Measurements from ENCODE around the gene RAB31. TPM values are rescaled to one million over a fixed set of nuclear protein-coding genes. Genes with fewer than 3 reads are reported as not detected.

Gene RAB31, protein sequence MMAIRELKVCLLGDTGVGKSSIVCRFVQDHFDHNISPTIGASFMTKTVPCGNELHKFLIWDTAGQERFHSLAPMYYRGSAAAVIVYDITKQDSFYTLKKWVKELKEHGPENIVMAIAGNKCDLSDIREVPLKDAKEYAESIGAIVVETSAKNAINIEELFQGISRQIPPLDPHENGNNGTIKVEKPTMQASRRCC
- total RNA-seq (1 to 10 TPM; 1.8 TPM), polyA plus RNA-seq (1 to 10 TPM in 1 of 2 donors, under 1 TPM in 1; 0.07 to 1.0 TPM)

DNA sequence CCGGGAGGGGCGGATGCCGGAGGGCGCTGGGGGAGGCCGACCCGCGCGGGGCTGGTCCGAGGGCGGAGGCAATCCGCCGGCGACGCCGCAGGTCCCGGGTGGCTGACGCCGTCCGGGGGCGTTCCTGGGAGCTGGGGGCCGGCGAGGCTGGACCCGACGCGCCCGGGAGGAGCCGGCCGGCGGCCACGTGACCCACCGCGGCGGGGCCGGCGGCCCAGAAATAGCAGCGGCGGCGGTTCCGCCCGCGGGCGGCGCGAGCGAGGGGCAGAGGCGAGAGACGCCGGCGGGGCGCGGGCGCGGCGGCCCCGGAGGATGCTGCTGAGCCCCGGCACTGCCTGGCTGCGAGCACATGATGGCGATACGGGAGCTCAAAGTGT is at the start of gene RAB31:
Gene RAB31, plus strand, starts transcription at position 245 of the 377 bp plus-strand sequence. Its CDS starts 105 bp downstream, at position 350.
- Histone ChIP-seq H3K9me3 (ENCODE audit: control insufficient read depth in 1 of 2, low read length in 2 of 2) (no peaks in the 10 kb centered on the region), H3K27ac (ENCODE audit: low read depth, low read length) (no peak within 1 kb of the TSS), H3K4me1 (ENCODE audit: insufficient read depth, low read length) (peaks cover 10% of the 10 kb centered on the region), H3K27me3 (ENCODE audit: insufficient read depth, low read length) (peaks cover 9% of the 10 kb centered on the region), H3K4me3 (ENCODE audit: low read length in 2 of 2) (no peak within 1 kb of the TSS), H3K36me3 (ENCODE audit: insufficient read depth, low read length) (no peaks in the 10 kb centered on the region)
- Mint-ChIP-seq H3K4me1 (peaks cover 17 to 33% (median 24%) of the 10 kb centered on the region in 4 donors), H3K36me3 (no peaks in the 10 kb centered on the region), H3K9me3 (peaks cover 0 to 3% (median 0%) of the 10 kb centered on the region in 8 donors), H3K27ac (no peak within 1 kb of the TSS), H3K27me3 (peaks cover 56 to 60% of the 10 kb centered on the region in 2 donors), H3K4me3 (peak within 1 kb of the TSS; percentile 65 to 84 (median 77))
- intact Hi-C loops (cut with micrococcal nuclease), result no loop called here
- no peak for DNase-seq
- ChIA-PET CTCF (ENCODE audit: partially characterized antibody) (no interaction called here), POLR2A (ENCODE audit: partially characterized antibody) (no interaction called here)

DNA sequence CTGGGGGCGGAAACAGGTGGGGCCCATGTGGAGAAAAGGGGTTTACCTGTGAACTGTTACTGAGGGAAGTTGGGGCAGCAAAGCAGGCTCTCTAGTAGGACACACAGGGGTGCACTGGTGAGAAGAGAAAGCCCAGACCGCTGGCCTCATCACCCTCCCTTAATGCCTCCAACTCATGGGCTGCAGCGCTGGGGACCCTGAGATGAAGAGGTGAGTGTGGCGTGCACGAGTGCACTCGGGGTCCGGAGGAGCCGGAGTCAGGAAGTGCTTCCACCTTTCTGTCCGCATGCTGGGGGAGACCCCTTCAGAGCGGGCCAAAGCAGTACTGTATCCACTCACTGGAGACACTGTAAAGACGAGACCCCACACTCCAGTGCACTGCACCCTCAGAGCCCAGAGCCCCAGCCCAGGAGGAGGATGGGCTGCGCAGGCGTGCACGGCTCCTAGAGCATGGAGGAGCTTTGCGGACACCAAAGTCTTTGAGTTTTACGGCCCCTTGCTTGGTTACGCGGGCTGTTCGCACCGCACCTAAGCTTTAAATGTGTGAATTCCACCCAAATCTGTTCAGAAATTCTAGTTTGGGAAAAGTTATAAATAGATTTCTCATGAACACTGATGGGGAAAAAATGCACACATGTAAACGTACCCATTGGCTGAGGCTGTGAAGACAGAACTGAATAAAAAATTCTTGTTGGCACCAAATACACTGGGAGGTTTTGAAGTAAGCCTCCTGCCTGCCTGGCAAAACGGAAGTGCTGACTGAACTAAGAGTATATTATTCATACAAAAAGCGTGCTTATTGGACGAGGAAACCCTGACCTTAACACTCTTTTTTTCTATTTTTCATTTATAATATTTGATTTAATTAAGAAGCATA is 48.4 kb upstream of the RAB31 start:
- Histone ChIP-seq H3K4me3 (ENCODE audit: low read length in 2 of 2) (no peak overlapping the region), H3K9me3 (ENCODE audit: control insufficient read depth in 1 of 2, low read length in 2 of 2) (no peaks in the 10 kb centered on the region), H3K27ac (ENCODE audit: low read depth, low read length) (no peak overlapping the region), H3K36me3 (ENCODE audit: insufficient read depth, low read length) (no peaks in the 10 kb centered on the region), H3K27me3 (ENCODE audit: insufficient read depth, low read length) (peaks cover under 1% of the 10 kb centered on the region), H3K4me1 (ENCODE audit: insufficient read depth, low read length) (no peaks in the 10 kb centered on the region)
- CTCF ChIA-PET (ENCODE audit: partially characterized antibody), result interaction anchor here (1.8 kb wide), 1 partner anchor 48 kb away, joined by 13 read pairs; no protein-coding TSS in a partner anchor
- no peak for DNase-seq
- Mint-ChIP-seq H3K4me1 (no peaks in the 10 kb centered on the region), H3K27ac (no peak overlapping the region), H3K9me3 (no peaks in the 10 kb centered on the region), H3K27me3 (peaks cover 0 to 4% of the 10 kb centered on the region in 2 donors), H3K36me3 (no peaks in the 10 kb centered on the region), H3K4me3 (no peak overlapping the region)
- intact Hi-C loops (cut with micrococcal nuclease), result loop anchor here (5.0 kb wide), 1 partner anchor 42 kb away; no protein-coding TSS in a partner anchor
- POLR2A ChIA-PET (ENCODE audit: partially characterized antibody), result no interaction called here

DNA sequence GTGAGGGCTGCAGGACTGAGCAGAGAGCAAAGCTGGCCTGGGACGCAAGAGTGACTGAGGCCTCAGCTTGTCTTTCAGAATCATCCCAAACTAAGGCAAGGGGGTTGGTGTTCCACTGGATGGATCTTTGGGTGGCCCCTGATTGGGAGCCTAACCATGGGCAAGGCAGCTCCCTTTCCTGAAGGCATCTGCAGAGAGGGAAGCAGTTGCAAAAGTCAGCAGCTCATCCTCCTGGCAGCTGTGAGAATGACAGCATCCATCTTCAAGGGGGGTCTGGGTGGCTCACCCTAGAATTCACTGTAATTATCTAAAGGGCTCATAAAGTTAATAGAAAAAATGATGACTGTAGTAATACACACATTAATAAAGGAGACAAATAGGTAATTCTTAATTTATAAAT is 46.5 kb upstream of the RAB31 start:
- no peaks in the 10 kb centered on the region for H3K36me3 Mint-ChIP-seq
- H3K4me3 ChIP-seq (ENCODE audit: low read length in 2 of 2), result no peak overlapping the region
- no peak overlapping the region for H3K27ac Mint-ChIP-seq
- no peaks in the 10 kb centered on the region for H3K4me1 Mint-ChIP-seq
- H3K9me3 Mint-ChIP-seq, result no peaks in the 10 kb centered on the region
- no peaks in the 10 kb centered on the region for H3K4me1 ChIP-seq (ENCODE audit: insufficient read depth, low read length)
- H3K27me3 ChIP-seq (ENCODE audit: insufficient read depth, low read length), result no peaks in the 10 kb centered on the region
- H3K36me3 ChIP-seq (ENCODE audit: insufficient read depth, low read length), result no peaks in the 10 kb centered on the region
- ChIA-PET CTCF (ENCODE audit: partially characterized antibody) (interaction anchor here (1.8 kb wide), 1 partner anchor 50 kb away, joined by 13 read pairs; no protein-coding TSS in a partner anchor), POLR2A (ENCODE audit: partially characterized antibody) (no interaction called here)
- no peak overlapping the region for H3K4me3 Mint-ChIP-seq
- H3K27me3 Mint-ChIP-seq, result peaks cover 0 to 4% of the 10 kb centered on the region in 2 donors
- H3K9me3 ChIP-seq (ENCODE audit: control insufficient read depth in 1 of 2, low read length in 2 of 2), result no peaks in the 10 kb centered on the region
- intact Hi-C loops (cut with micrococcal nuclease), result loop anchor here (5.0 kb wide), 1 partner anchor 44 kb away; no protein-coding TSS in a partner anchor
- no peak for DNase-seq
- H3K27ac ChIP-seq (ENCODE audit: low read depth, low read length), result no peak overlapping the region

DNA sequence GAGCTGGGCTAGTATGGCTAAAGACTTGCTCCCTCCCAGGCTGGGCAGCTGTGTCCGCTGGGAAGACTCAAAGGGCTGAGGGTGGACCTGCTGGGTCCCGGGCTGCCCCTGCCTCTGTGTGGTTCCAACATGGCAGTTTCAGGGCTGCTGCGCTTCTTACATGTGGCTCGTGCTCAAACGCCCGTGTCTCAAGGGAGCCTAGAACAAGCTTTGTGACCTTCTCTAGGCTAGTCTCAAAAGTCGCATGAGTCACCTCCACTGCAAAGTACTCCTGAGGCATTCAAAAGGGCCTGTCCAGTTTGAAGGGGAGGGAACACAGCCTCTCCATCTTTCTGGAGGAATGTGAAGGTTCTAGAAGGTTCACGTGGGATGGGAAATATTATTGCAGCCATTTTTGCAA is 44.7 kb upstream of the RAB31 start:
- Histone ChIP-seq H3K4me1 (ENCODE audit: insufficient read depth, low read length) (no peaks in the 10 kb centered on the region), H3K9me3 (ENCODE audit: control insufficient read depth in 1 of 2, low read length in 2 of 2) (no peaks in the 10 kb centered on the region), H3K36me3 (ENCODE audit: insufficient read depth, low read length) (no peaks in the 10 kb centered on the region), H3K27me3 (ENCODE audit: insufficient read depth, low read length) (no peaks in the 10 kb centered on the region), H3K4me3 (ENCODE audit: low read length in 2 of 2) (no peak overlapping the region), H3K27ac (ENCODE audit: low read depth, low read length) (no peak overlapping the region)
- Mint-ChIP-seq H3K4me3 (no peak overlapping the region), H3K36me3 (no peaks in the 10 kb centered on the region), H3K27me3 (peaks cover 0 to 4% of the 10 kb centered on the region in 2 donors), H3K4me1 (no peaks in the 10 kb centered on the region), H3K27ac (no peak overlapping the region), H3K9me3 (no peaks in the 10 kb centered on the region)
- intact Hi-C loops (cut with micrococcal nuclease), result loop anchor here (5.0 kb wide), 1 partner anchor 46 kb away; no protein-coding TSS in a partner anchor
- POLR2A ChIA-PET (ENCODE audit: partially characterized antibody), result no interaction called here
- CTCF ChIA-PET (ENCODE audit: partially characterized antibody), result no interaction called here
- no peak for DNase-seq

DNA sequence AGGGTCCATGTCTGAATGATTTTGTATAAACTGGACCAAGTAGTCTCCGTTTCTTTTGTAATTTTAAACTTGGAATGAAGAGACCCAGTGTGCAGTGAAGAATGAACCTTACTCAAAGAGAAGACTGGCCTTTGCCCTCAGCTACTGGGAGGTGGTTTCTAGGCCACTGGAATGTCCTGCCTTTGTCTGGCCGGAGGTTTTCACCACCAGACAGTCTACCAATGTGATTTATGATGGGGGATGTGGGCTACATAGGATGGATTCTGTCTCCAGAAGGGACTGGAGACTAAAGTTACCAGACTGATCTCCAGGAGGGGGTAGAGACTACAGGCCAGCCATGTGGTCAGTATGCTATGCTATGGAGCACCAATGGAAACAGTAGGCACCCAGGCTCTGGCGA is 42.8 kb upstream of the RAB31 start:
- POLR2A ChIA-PET (ENCODE audit: partially characterized antibody), result no interaction called here
- H3K36me3 Mint-ChIP-seq, result no peaks in the 10 kb centered on the region
- H3K4me3 Mint-ChIP-seq, result no peak overlapping the region
- no peaks in the 10 kb centered on the region for H3K4me1 Mint-ChIP-seq
- no peak overlapping the region for H3K27ac ChIP-seq (ENCODE audit: low read depth, low read length)
- intact Hi-C loops (cut with micrococcal nuclease), result no loop called here
- no peak overlapping the region for H3K27ac Mint-ChIP-seq
- no peaks in the 10 kb centered on the region for H3K9me3 ChIP-seq (ENCODE audit: control insufficient read depth in 1 of 2, low read length in 2 of 2)
- DNase-seq, result no peak
- no peak overlapping the region for H3K4me3 ChIP-seq (ENCODE audit: low read length in 2 of 2)
- H3K4me1 ChIP-seq (ENCODE audit: insufficient read depth, low read length), result no peaks in the 10 kb centered on the region
- H3K36me3 ChIP-seq (ENCODE audit: insufficient read depth, low read length), result no peaks in the 10 kb centered on the region
- CTCF ChIA-PET (ENCODE audit: partially characterized antibody), result no interaction called here
- no peaks in the 10 kb centered on the region for H3K9me3 Mint-ChIP-seq
- peaks cover 0 to 3% of the 10 kb centered on the region in 2 donors for H3K27me3 Mint-ChIP-seq
- no peaks in the 10 kb centered on the region for H3K27me3 ChIP-seq (ENCODE audit: insufficient read depth, low read length)

DNA sequence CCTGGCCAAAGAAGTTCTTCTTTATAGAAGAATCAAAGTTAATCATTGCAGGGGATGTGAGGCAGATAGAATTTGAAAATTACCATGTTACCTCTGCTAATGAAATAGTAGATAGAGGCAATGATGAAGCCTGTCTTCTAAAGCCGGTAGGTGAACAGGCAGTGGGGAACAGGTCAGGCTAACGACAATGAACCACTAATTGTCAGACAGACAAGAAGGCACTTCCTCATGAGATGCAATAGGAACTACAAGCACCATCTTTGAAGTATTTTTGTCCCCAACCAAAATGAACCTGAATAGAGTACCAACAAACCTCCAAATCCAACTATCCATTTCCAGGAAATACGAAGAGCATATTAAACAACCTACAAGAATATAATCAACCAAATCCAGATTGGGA is 41.6 kb upstream of the RAB31 start:
- Histone ChIP-seq H3K4me3 (ENCODE audit: low read length in 2 of 2) (no peak overlapping the region), H3K27ac (ENCODE audit: low read depth, low read length) (no peak overlapping the region), H3K27me3 (ENCODE audit: insufficient read depth, low read length) (no peaks in the 10 kb centered on the region), H3K9me3 (ENCODE audit: control insufficient read depth in 1 of 2, low read length in 2 of 2) (no peaks in the 10 kb centered on the region), H3K4me1 (ENCODE audit: insufficient read depth, low read length) (no peaks in the 10 kb centered on the region), H3K36me3 (ENCODE audit: insufficient read depth, low read length) (no peaks in the 10 kb centered on the region)
- ChIA-PET POLR2A (ENCODE audit: partially characterized antibody) (no interaction called here), CTCF (ENCODE audit: partially characterized antibody) (no interaction called here)
- intact Hi-C loops (cut with micrococcal nuclease), result no loop called here
- no peak overlapping the region for H3K27ac Mint-ChIP-seq
- peaks cover 0 to 3% of the 10 kb centered on the region in 2 donors for H3K27me3 Mint-ChIP-seq
- DNase-seq, result no peak
- no peaks in the 10 kb centered on the region for H3K9me3 Mint-ChIP-seq
- H3K36me3 Mint-ChIP-seq, result no peaks in the 10 kb centered on the region
- H3K4me3 Mint-ChIP-seq, result no peak overlapping the region
- H3K4me1 Mint-ChIP-seq, result no peaks in the 10 kb centered on the region

DNA sequence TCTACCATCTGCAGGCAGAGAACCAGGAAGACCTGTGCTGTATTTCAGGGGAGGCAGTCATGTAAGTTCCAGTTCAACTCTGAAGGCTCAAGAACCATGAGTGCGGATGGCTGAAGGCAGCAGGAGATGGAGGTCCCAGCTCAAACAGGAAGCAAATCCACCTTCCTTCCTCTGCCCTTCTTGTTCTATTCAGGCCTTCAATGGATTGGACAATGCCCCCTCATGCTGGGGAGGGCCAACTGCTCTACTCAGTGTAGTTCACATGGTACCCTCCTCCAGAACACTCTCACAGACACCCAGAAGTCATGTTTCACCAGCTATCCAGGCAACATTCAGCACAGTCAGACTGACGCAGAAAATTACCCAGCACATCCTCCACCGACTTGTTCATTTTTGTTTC is 39.1 kb upstream of the RAB31 start:
- CTCF ChIA-PET (ENCODE audit: partially characterized antibody), result no interaction called here
- DNase-seq, result no peak
- Mint-ChIP-seq H3K27me3 (peaks cover 0 to 3% of the 10 kb centered on the region in 2 donors), H3K4me1 (peaks cover 4 to 6% (median 5%) of the 10 kb centered on the region in 4 donors), H3K4me3 (no peak overlapping the region), H3K27ac (no peak overlapping the region), H3K9me3 (no peaks in the 10 kb centered on the region), H3K36me3 (no peaks in the 10 kb centered on the region)
- intact Hi-C loops (cut with micrococcal nuclease), result no loop called here
- no peak overlapping the region for H3K4me3 ChIP-seq (ENCODE audit: low read length in 2 of 2)
- H3K27me3 ChIP-seq (ENCODE audit: insufficient read depth, low read length), result no peaks in the 10 kb centered on the region
- H3K4me1 ChIP-seq (ENCODE audit: insufficient read depth, low read length), result peaks cover 3% of the 10 kb centered on the region
- no peaks in the 10 kb centered on the region for H3K36me3 ChIP-seq (ENCODE audit: insufficient read depth, low read length)
- no peaks in the 10 kb centered on the region for H3K9me3 ChIP-seq (ENCODE audit: control insufficient read depth in 1 of 2, low read length in 2 of 2)
- POLR2A ChIA-PET (ENCODE audit: partially characterized antibody), result no interaction called here
- no peak overlapping the region for H3K27ac ChIP-seq (ENCODE audit: low read depth, low read length)

All from CD4-positive, alpha-beta memory T cell (primary cell).